ENCODE data around the gene PDE6H.

DNA sequence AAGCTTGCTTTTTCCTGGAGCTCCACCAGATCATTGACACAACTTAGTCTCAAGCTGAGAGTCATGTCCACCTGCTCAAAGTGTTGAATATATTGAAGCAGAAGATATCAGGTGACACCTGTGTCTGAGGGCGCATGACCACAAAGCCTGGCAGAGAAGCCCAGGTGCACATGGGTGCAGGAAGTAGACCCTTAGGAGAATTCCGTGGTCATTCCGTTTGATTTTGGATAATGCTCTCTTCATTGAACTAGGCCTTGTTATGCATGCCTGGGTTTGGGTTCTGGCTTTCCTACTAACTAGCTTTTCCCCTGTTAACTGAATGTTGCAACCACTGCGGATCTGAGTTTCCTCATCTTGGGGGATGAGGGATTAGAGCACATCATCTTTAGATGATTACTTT is 18.6 kb upstream of the PDE6H start:
- TF ChIP-seq, protein P1, sequence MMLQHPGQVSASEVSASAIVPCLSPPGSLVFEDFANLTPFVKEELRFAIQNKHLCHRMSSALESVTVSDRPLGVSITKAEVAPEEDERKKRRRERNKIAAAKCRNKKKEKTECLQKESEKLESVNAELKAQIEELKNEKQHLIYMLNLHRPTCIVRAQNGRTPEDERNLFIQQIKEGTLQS (IDR thresholded peaks at IDR 0.05; ENCODE audit: insufficient read depth, low read depth, low read length) = no peak
- TF ChIP-seq CBX5 (IDR thresholded peaks at IDR 0.05; ENCODE audit: low read depth, low read length) = no peak
- no peak for TF ChIP-seq POLR2AphosphoS5 (IDR thresholded peaks at IDR 0.05; ENCODE audit: low read depth, low read length)
- TF ChIP-seq POLR2A (IDR thresholded peaks at IDR 0.05; ENCODE audit: control extremely low read depth in 1 of 2, low read depth in 2 of 2, low read length in 2 of 2) = no peak
- no peak for TF ChIP-seq PHF8 (conservative IDR thresholded peaks at IDR 0.05; ENCODE audit: low read depth, low read length)
- TF ChIP-seq SP2 (IDR thresholded peaks at IDR 0.05; ENCODE audit: low read length) = no peak
- TF ChIP-seq, protein P2, sequence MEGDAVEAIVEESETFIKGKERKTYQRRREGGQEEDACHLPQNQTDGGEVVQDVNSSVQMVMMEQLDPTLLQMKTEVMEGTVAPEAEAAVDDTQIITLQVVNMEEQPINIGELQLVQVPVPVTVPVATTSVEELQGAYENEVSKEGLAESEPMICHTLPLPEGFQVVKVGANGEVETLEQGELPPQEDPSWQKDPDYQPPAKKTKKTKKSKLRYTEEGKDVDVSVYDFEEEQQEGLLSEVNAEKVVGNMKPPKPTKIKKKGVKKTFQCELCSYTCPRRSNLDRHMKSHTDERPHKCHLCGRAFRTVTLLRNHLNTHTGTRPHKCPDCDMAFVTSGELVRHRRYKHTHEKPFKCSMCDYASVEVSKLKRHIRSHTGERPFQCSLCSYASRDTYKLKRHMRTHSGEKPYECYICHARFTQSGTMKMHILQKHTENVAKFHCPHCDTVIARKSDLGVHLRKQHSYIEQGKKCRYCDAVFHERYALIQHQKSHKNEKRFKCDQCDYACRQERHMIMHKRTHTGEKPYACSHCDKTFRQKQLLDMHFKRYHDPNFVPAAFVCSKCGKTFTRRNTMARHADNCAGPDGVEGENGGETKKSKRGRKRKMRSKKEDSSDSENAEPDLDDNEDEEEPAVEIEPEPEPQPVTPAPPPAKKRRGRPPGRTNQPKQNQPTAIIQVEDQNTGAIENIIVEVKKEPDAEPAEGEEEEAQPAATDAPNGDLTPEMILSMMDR (IDR thresholded peaks at IDR 0.05; ENCODE audit: control extremely low read depth in 1 of 3, insufficient read depth in 1 of 3, low read depth in 1 of 3, low read length in 3 of 3) = no peak

Data from H1 (cell line).